ENCODE measurements around the gene LINGO3.

The LINGO3 gene

DNA sequence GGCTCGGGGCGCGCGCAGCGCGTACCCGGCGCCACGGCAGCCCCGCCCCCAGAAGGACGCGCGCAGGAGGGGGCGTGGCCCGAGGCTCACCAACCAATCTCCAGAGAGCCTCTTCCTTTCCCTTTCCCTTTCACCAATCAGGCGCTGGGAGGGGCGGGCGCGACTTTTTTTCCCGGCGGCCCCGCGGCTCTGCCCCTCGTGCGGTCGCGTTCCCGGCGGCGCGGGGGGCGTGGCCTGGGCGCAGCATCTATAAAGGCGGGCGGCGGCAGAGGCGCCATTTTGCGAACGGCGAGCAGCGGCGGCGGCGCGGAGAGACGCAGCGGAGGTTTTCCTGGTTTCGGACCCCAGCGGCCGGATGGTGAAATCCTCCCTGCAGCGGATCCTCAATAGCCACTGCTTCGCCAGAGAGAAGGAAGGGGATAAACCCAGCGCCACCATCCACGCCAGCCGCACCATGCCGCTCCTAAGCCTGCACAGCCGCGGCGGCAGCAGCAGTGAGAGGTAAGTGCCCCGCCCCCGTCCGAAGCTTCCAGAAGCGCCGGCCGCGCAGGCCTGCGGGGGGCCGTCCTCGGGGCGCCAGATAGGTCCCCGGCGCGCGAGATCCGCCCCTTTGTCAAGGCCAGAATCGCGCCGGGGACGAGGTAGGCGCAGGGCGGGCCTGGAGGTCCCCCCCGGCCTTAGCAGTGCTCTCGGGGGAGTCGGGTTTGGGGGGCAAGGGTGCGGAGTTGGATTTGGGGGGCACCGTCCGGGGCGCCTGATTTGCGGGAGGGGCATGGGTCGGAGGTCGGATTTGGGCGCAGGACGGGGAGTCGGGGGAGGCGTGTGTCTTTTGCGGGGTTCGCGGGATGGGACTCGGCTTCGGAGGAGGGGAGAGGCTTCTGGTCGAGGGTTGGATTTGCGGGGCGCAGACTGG is 38.5 kb downstream of the LINGO3 start:
- peak overlapping the region; percentile 88 for H3K4me3 ChIP-seq (ENCODE audit: low read length)
- no peak for TF ChIP-seq ZNF274 (IDR thresholded peaks at IDR 0.05; ENCODE audit: low read depth, low read length)

DNA sequence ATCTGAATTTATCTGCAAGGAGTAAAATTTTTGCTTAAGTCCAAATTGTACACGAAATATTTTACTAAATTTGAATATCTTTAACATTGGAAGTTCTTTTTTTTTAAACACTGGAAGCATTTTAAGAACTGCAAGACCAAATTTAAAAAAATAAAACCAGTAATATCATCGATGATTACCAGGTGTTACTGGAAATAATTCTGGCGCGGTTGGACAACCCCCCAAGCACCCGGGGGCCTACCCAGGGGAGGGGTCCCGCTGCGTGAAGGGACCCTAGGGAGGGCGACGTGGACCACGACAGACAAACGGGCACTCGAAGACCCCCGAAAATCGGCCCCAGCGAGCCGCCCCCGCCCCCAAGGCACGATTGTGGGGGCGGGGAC is 39.1 kb downstream of the LINGO3 start:
- H3K4me3 ChIP-seq (ENCODE audit: low read length) = peak overlapping the region; percentile 88
- TF ChIP-seq ZNF274 (IDR thresholded peaks at IDR 0.05; ENCODE audit: low read depth, low read length) = no peak

- no peak for TF ChIP-seq ZNF274 (IDR thresholded peaks at IDR 0.05; ENCODE audit: low read depth, low read length)
- no peak overlapping the region; the same call in 1 of the 2 replicates for H3K4me3 ChIP-seq (ENCODE audit: low read length)
These were observed 39.5 kb downstream of the LINGO3 start for GRCh38 chr19:2268480-2268830.

- no peak for TF ChIP-seq ZNF274 (IDR thresholded peaks at IDR 0.05; ENCODE audit: low read depth, low read length)
- no peak overlapping the region; the same call in 1 of the 2 replicates for H3K4me3 ChIP-seq (ENCODE audit: low read length)
These were observed 41.6 kb downstream of the LINGO3 start for GRCh38 chr19:2266183-2266993.

- no peak overlapping the region for H3K4me3 ChIP-seq (ENCODE audit: low read length)
- no peak for TF ChIP-seq ZNF274 (IDR thresholded peaks at IDR 0.05; ENCODE audit: low read depth, low read length)
These were observed 46.3 kb downstream of the LINGO3 start for GRCh38 chr19:2261438-2262172.

- no peak for TF ChIP-seq ZNF274 (IDR thresholded peaks at IDR 0.05; ENCODE audit: low read depth, low read length)
- H3K4me3 ChIP-seq (ENCODE audit: low read length) = no peak overlapping the region
These were observed 47.6 kb downstream of the LINGO3 start for GRCh38 chr19:2260341-2260805.

- TF ChIP-seq ZNF274 (IDR thresholded peaks at IDR 0.05; ENCODE audit: low read depth, low read length) = no peak
- H3K4me3 ChIP-seq (ENCODE audit: low read length) = no peak overlapping the region
These were observed 48.6 kb downstream of the LINGO3 start for GRCh38 chr19:2259336-2259735.

All from GM08714 (cell line).